Endothelial cell of umbilical vein (primary cell): ENCODE measurements around the gene PLEKHG5. TPM values are rescaled to one million over a fixed set of nuclear protein-coding genes. Genes with fewer than 3 reads are reported as not detected.

Source experiments
- BruUV-seq: library from RNA; stranded (reverse); fragments of 400-500 nt; replicated peaks from 2 replicates; lab custom pipeline; 2021; lab: Mats Ljungman, UMichigan
- CTCF ChIA-PET: fragments of 300-600, 350-600 bp; sonication (Branson Sonifier 250); formaldehyde crosslinking; loops from one replicate; lab custom pipeline; 2021; ENCODE audit warnings: antibody characterized with exemption, inconsistent platforms; lab: Charles Lee
- POLR2A ChIA-PET: fragments of 300-600, 350-600 bp; sonication (Branson Sonifier 250); formaldehyde crosslinking; loops from one replicate; lab custom pipeline; 2021; ENCODE audit warnings: antibody characterized with exemption, inconsistent platforms; lab: Charles Lee
- DNase-seq: peaks from one replicate; pipeline ENCODE4 v3.0.0-alpha.2; 2011; ENCODE audit warnings: low read depth, low spot score
- FAIRE-seq: peaks from 2 replicates; lab custom pipeline; 2011; peaks lifted over from hg19 to GRCh38; lab: Jason Lieb, UNC
- H2AFZ ChIP-seq: 2 replicates; pipeline ENCODE4 v1.6.0; 2012; ENCODE audit warnings: low read depth, low read length, control low read depth, inconsistent platforms
- H3K27ac ChIP-seq: 2 replicates; pipeline ENCODE4 v1.5.1; 2011; ENCODE audit warnings: low read depth, mild to moderate bottlenecking, control low read depth, low read length, moderate library complexity; ENCODE audit not compliant: insufficient read depth
- H3K27me3 ChIP-seq, 2 experiments: 2 replicates each; pipeline versions ENCODE4 v1.6.0 to v1.6.1; 2011; ENCODE audit warnings: low read length in 2 of 2, mixed read lengths in 1 of 2; ENCODE audit not compliant: control insufficient read depth in 2 of 2, insufficient read depth in 2 of 2
- H3K36me3 ChIP-seq, 2 experiments: 2 replicates in 1 of 2; 3 replicates in 1 of 2; pipeline ENCODE4 v1.5.1; 2011; ENCODE audit warnings: low read length in 2 of 2, mild to moderate bottlenecking in 1 of 2, moderate library complexity in 1 of 2; ENCODE audit not compliant: control insufficient read depth in 2 of 2, insufficient read depth in 2 of 2; ENCODE audit errors: extremely low read depth in 1 of 2
- H3K4me1 ChIP-seq: 3 replicates; pipeline ENCODE4 v1.5.1; 2011; ENCODE audit warnings: mild to moderate bottlenecking, low read length; ENCODE audit not compliant: control insufficient read depth, insufficient read depth; ENCODE audit errors: extremely low read depth
- H3K4me2 ChIP-seq: 2 replicates; pipeline ENCODE4 v1.6.1; 2011; ENCODE audit warnings: low read length, control low read depth, mixed read lengths; ENCODE audit not compliant: insufficient read depth
- H3K4me3 ChIP-seq, 3 experiments: fragments of 200-600 bp in 1 of 3; sonication (generic), shearing (Covaris generic) in 1 of 3; replicated peaks in 1 of 3; 2 replicates each; pipeline ENCODE4 v1.5.1; 2011 to 2016; ENCODE audit warnings: control low read depth in 3 of 3, low read length in 3 of 3, mild to moderate bottlenecking in 2 of 3, inconsistent platforms in 1 of 3, low read depth in 1 of 3, moderate library complexity in 1 of 3; ENCODE audit not compliant: insufficient read depth in 1 of 3
- H3K79me2 ChIP-seq: 2 replicates; pipeline ENCODE4 v1.6.0; 2012; ENCODE audit warnings: low read length, inconsistent platforms; ENCODE audit not compliant: control insufficient read depth, insufficient read depth
- H3K9ac ChIP-seq: replicated peaks from 2 replicates; pipeline ENCODE3; 2011; ENCODE audit warnings: low read length, control low read depth; ENCODE audit not compliant: insufficient read depth; ENCODE audit errors: extremely low read depth
- H3K9me1 ChIP-seq: replicated peaks from 3 replicates; pipeline ENCODE4 v1.6.0; 2011; ENCODE audit warnings: mild to moderate bottlenecking, low read length; ENCODE audit not compliant: control insufficient read depth, insufficient read depth; ENCODE audit errors: extremely low read depth
- H3K9me3 ChIP-seq: replicated peaks from 2 replicates; pipeline ENCODE4 v1.5.1; 2012; ENCODE audit warnings: low read length, inconsistent platforms; ENCODE audit not compliant: control insufficient read depth, insufficient read depth
- H4K20me1 ChIP-seq: replicated peaks from 2 replicates; pipeline ENCODE3; 2011; ENCODE audit warnings: mild to moderate bottlenecking, low read length; ENCODE audit not compliant: control insufficient read depth, insufficient read depth; ENCODE audit errors: extremely low read depth
- CTCF ChIP-seq, 2 donors: IDR thresholded peaks; 1 replicate in 1 of 2; 2 replicates in 1 of 2; pipeline ENCODE4 v1.5.1; 2011; ENCODE audit warnings: low read length in 2 of 2, mild to moderate bottlenecking in 2 of 2, moderate library complexity in 2 of 2, control low read depth in 1 of 2, inconsistent platforms in 1 of 2, low read depth in 1 of 2; ENCODE audit not compliant: insufficient read depth in 1 of 2; ENCODE audit errors: extremely low read depth in 1 of 2
- EZH2 ChIP-seq: IDR thresholded peaks from 2 replicates; pipeline ENCODE4 v1.6.1; 2012; ENCODE audit warnings: borderline replicate concordance, low read depth, mild to moderate bottlenecking, moderate library complexity, low read length, inconsistent platforms; ENCODE audit not compliant: severe bottlenecking
- FOS ChIP-seq: IDR thresholded peaks from 2 replicates; pipeline ENCODE4 v1.6.1; 2011; ENCODE audit warnings: mild to moderate bottlenecking, low read length, moderate library complexity, borderline replicate concordance; ENCODE audit not compliant: insufficient read depth
- GATA2 ChIP-seq: IDR thresholded peaks from 2 replicates; pipeline ENCODE4 v1.7.0; 2011; ENCODE audit warnings: low read depth, mild to moderate bottlenecking, moderate library complexity, mixed read lengths, low read length; ENCODE audit not compliant: insufficient read length, insufficient read depth
- JUN ChIP-seq: IDR thresholded peaks from 2 replicates; pipeline ENCODE4 v1.6.1; 2011; ENCODE audit warnings: borderline replicate concordance, low read depth; ENCODE audit not compliant: insufficient read length, insufficient read depth
- MAX ChIP-seq: IDR thresholded peaks from 2 replicates; pipeline ENCODE4 v1.6.1; 2011; ENCODE audit not compliant: insufficient read depth, insufficient read length
- MYC ChIP-seq: IDR thresholded peaks from one replicate; pipeline ENCODE4 v1.6.1; 2011; ENCODE audit warnings: mild to moderate bottlenecking, low read depth, low read length
- POLR2A ChIP-seq: IDR thresholded peaks from 2 replicates; pipeline ENCODE4 v1.6.1; 2012; ENCODE audit warnings: low read depth, mild to moderate bottlenecking, control low read depth, low read length
- POLR2AphosphoS5 ChIP-seq: IDR thresholded peaks from 2 replicates; pipeline ENCODE4 v1.6.1; 2012; ENCODE audit warnings: low read depth, mild to moderate bottlenecking, control low read depth, low read length, moderate library complexity; ENCODE audit not compliant: insufficient read depth
- dilution Hi-C: fragments of 300-500 bp; cut with MboI; formaldehyde crosslinking; loops from one replicate; pipeline ENCODE4 v1.15.0; 2019; ENCODE audit warnings: low sequenced_read_pairs; ENCODE audit not compliant: extremely low pct_ligation_motif_present
- intact Hi-C: fragments of 100-400 bp; cut with micrococcal nuclease; formaldehyde crosslinking; loops from one replicate; pipeline ENCODE4 v1.10.0; 2022
- polyA plus RNA-seq, 4 experiments: library from polyadenylated mRNA; depleted of rRNA in 3 of 4; stranded (reverse) in 3 of 4; unstranded in 1 of 4; fragments of >200 nt; gene quantifications; 2 replicates each; pipeline versions ENCODE4 v1.2.1 to v1.2.3, GENCODE V29; 2011 to 2012; ENCODE audit warnings: missing spikeins in 1 of 4
- total RNA-seq: library from RNA; stranded (reverse); gene quantifications from 2 replicates; pipeline ENCODE4 v1.2.3, GENCODE V29; 2021

Gene PLEKHG5
- total and polyA plus RNA-seq, 2 donors (not counting 3 experiments of a cell fraction or from before 2014, with no cell fraction given): 30.6 to 56.9 TPM

GRCh38 chr1:6467744-6468688, 23.5 kb downstream of the PLEKHG5 start:
- CTCF ChIA-PET: interaction anchor here (0.8 to 1.4 kb wide), 3 partner anchors 11 to 223 kb away, joined by 3 to 6 read pairs (median 4); no protein-coding TSS in a partner anchor
- no peak overlapping the region for H3K27ac ChIP-seq
- FAIRE-seq: no peak

More at GRCh38 chr1:6467744-6468688, 23.5 kb downstream of the PLEKHG5 start:
- no peak overlapping the region for H3K9ac ChIP-seq
- H3K27me3 ChIP-seq: no peaks in the 10 kb centered on the region
- H3K4me2 ChIP-seq: no peak overlapping the region
- TF ChIP-seq EZH2: no peak
- TF ChIP-seq CTCF (IDR thresholded peaks at IDR 0.05; ENCODE audit: extremely low read depth in 1 of 2, insufficient read depth in 1 of 2, low read depth in 1 of 2, low read length in 2 of 2): no peak
- TF ChIP-seq MAX: no peak
- no peak for TF ChIP-seq GATA2
- no peak for TF ChIP-seq POLR2A
- no peak for TF ChIP-seq MYC
- no peak for TF ChIP-seq FOS
- no peak for TF ChIP-seq POLR2AphosphoS5
- TF ChIP-seq JUN: no peak
- no peaks in the 10 kb centered on the region for H3K79me2 ChIP-seq
- no peaks in the 10 kb centered on the region for H3K4me1 ChIP-seq
- DNase-seq: no peak
- dilution Hi-C loops: no loop called here
- H4K20me1 ChIP-seq: no peaks in the 10 kb centered on the region
- intact Hi-C loops: no loop called here
- H3K9me3 ChIP-seq: no peaks in the 10 kb centered on the region
- POLR2A ChIA-PET: interaction anchor here (0.6 kb wide), 1 partner anchor 12 kb away, joined by 3 read pairs; no protein-coding TSS in a partner anchor
- no peak overlapping the region for H3K4me3 ChIP-seq
- no peaks in the 10 kb centered on the region for H3K9me1 ChIP-seq
- H3K36me3 ChIP-seq: peaks cover 8 to 54% of the 10 kb centered on the region in 2 experiments
- BruUV-seq: TSS peak; percentile 15
- no peak overlapping the region for H2AFZ ChIP-seq
